Cardiac muscle cell (in vitro differentiated cells and primary cell): ENCODE measurements around the gene ATP6V1F. TPM values are rescaled to one million over a fixed set of nuclear protein-coding genes. Genes with fewer than 3 reads are reported as not detected.
A peak's percentile ranks its signal among the peaks of the same experiment; 100 is the strongest.

Source experiments
- DNase-seq, 2 donors: peaks; one replicate each; pipeline versions ENCODE4 v3.0.0 to v3.0.0-alpha.2; 2010 to 2017; ENCODE audit warnings: low read depth in 1 of 2, low spot score in 1 of 2
- H3K27ac ChIP-seq: fragments of 200-600 bp; sonication (generic); 2 replicates; pipeline ENCODE4 v1.5.1; 2016
- H3K27me3 ChIP-seq: fragments of 200-600 bp; sonication (generic); 2 replicates; pipeline ENCODE4 v1.6.0; 2016; ENCODE audit warnings: control low read depth
- H3K36me3 ChIP-seq: fragments of 200-600 bp; sonication (generic); 2 replicates; pipeline ENCODE4 v1.5.1; 2016; ENCODE audit warnings: control low read depth
- H3K4me1 ChIP-seq: fragments of 200-600 bp; sonication (generic); 2 replicates; pipeline ENCODE4 v1.8.1; 2017; ENCODE audit warnings: low read depth, mild to moderate bottlenecking, mixed run types
- H3K4me3 ChIP-seq: fragments of 200-600 bp; sonication (generic); 2 replicates; pipeline ENCODE4 v1.5.1; 2016; ENCODE audit warnings: mild to moderate bottlenecking
- H3K9me3 ChIP-seq: fragments of 200-600 bp; sonication (generic); 2 replicates; pipeline ENCODE4 v1.5.1; 2017; ENCODE audit warnings: low read depth, mild to moderate bottlenecking, control low read depth
- polyA plus RNA-seq: library from polyadenylated mRNA; unstranded; fragments of >200 nt; fragmentation: Nextera tagmentation; extraction: Ambion mirVana; gene quantifications from 2 replicates; pipeline ENCODE4 v1.2.1, GENCODE V29; 2016
- total RNA-seq: library from RNA; depleted of rRNA; stranded (reverse); fragments of >200 nt; gene quantifications from 2 replicates; pipeline ENCODE4 v1.2.3, GENCODE V29; 2016
- TF ChIP-seq, protein P1 (sequence below): IDR thresholded peaks from 2 replicates; pipeline ENCODE4 v1.5.1; 2012; ENCODE audit warnings: low read depth, mild to moderate bottlenecking, low read length

Gene ATP6V1F
- total and polyA plus RNA-seq, 2 experiments from 2014 or later, result 113 to 284 TPM

DNA sequence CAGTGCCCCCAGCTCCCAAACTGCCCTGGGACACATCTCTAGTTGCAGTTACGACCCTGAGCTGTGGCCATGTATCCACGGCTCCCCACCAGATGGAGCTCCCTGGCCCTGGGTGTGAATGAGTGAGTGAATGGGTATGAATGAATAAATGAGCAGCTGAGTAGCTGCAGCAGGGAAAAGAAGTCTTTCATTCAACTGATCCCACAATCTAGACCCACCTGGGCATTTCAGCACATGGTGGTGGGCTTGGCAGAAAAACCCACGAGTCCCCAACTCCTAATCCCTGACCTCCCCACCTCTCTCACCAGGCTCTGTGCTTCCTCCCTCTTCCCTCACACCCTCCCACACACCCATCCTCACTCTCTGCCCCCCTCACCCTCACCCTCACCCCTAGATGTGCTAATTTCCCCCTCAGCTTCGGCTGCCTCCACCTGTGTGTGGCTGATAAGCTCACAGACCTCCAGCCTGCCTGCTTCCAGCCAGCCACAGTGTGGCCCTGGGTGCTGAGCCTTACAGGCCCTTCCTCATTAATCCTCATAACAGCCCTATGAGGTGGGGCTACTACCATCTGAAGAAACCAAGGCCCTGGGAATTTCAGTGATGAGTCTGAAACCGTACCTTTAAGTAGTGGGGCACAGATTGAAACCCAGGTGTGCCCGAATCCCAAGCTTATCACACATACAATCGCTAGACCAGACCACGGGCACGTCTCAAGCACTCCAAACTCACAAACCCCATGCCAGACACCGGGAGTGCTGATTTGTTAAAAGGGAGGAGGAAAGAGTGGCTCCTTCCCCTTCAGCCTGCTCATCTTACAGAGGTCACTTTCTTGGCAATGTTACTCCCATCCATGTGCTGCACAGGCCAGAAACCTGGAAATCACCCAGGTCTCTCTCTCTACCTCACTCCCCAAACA, 2.2 kb upstream of the ATP6V1F start:
- no peaks in the 10 kb centered on the region for H3K9me3 ChIP-seq
- no peak overlapping the region for H3K4me3 ChIP-seq
- peaks cover 25% of the 10 kb centered on the region for H3K36me3 ChIP-seq
- DNase-seq, result peak in 1 of 2 donors; percentile 63
- H3K27me3 ChIP-seq, result no peaks in the 10 kb centered on the region
- peaks cover 4% of the 10 kb centered on the region for H3K4me1 ChIP-seq
- H3K27ac ChIP-seq, result peak overlapping the region; percentile 79
- TF ChIP-seq, protein P1, sequence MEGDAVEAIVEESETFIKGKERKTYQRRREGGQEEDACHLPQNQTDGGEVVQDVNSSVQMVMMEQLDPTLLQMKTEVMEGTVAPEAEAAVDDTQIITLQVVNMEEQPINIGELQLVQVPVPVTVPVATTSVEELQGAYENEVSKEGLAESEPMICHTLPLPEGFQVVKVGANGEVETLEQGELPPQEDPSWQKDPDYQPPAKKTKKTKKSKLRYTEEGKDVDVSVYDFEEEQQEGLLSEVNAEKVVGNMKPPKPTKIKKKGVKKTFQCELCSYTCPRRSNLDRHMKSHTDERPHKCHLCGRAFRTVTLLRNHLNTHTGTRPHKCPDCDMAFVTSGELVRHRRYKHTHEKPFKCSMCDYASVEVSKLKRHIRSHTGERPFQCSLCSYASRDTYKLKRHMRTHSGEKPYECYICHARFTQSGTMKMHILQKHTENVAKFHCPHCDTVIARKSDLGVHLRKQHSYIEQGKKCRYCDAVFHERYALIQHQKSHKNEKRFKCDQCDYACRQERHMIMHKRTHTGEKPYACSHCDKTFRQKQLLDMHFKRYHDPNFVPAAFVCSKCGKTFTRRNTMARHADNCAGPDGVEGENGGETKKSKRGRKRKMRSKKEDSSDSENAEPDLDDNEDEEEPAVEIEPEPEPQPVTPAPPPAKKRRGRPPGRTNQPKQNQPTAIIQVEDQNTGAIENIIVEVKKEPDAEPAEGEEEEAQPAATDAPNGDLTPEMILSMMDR, result peak; percentile 13

DNA sequence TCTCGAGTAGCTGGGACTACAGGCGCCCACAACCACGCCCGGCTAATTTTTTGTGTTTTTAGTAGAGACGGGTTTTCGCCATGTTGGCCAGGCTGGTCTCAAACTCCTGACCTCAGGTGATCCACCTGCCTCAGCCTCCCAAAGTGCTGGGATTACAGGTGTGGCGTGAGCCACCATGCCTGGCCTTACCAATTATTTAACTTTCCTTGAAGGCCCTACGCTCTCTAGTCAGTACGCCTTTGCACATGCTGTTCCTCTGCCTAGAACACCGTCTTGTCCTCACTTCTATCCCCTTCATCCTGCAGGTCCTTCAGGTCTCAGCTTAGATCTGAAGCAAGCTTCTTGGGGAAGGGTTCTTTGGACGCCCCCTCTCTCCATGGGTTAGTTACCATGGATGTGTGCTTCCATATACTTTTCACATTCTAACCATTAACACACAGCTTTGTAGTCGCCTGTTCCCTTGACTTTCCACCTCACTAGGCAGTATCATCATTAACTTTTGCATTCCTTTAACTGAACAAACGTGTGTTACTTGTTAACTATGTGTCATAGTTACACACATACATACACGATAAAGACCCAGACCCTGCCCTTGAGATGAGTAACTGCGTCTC, 592 bp upstream of the ATP6V1F start:
- no peak for DNase-seq
- H3K4me1 ChIP-seq, result peaks cover 4% of the 10 kb centered on the region
- peak overlapping the region; percentile 63 for H3K4me3 ChIP-seq
- no peaks in the 10 kb centered on the region for H3K9me3 ChIP-seq
- no peak overlapping the region for H3K27ac ChIP-seq
- no peaks in the 10 kb centered on the region for H3K27me3 ChIP-seq
- TF ChIP-seq, protein P1, result no peak
- H3K36me3 ChIP-seq, result peaks cover 8% of the 10 kb centered on the region

DNA sequence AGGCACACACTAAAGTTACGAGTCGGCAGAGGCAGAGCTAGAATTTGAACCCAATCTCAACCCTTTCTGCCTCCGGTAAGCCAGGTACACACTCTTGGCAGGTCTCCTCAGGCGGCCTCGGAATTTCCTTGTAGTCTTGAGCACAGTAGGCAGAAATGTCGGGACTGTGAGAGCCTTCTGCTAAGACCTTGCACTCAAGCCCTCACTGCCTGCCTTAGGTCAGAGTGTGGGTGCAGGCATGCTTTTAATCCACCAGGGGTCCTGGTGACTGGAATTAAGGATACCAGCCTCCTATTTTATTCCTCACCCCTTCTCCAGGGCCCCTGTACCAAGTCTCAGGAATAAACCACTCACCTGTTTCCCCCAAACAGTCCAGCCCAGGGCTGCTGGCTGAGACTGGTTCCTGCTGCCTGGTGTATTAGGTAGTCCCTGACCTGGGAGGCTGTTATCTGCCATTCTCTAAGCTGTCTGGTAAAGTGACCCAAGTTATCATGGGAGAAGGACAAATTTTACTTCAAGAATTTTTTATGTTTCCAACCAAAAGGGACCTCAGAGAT, 855 bp downstream of the ATP6V1F start:
- DNase-seq, result peak; percentile 67 to 77
- peaks cover 12% of the 10 kb centered on the region for H3K4me1 ChIP-seq
- no peaks in the 10 kb centered on the region for H3K9me3 ChIP-seq
- H3K36me3 ChIP-seq, result peaks cover 7% of the 10 kb centered on the region
- H3K27me3 ChIP-seq, result peaks cover 7% of the 10 kb centered on the region
- H3K4me3 ChIP-seq, result peak overlapping the region; percentile 63
- H3K27ac ChIP-seq, result peak overlapping the region; percentile 24
- TF ChIP-seq, protein P1, result peak; percentile 61

DNA sequence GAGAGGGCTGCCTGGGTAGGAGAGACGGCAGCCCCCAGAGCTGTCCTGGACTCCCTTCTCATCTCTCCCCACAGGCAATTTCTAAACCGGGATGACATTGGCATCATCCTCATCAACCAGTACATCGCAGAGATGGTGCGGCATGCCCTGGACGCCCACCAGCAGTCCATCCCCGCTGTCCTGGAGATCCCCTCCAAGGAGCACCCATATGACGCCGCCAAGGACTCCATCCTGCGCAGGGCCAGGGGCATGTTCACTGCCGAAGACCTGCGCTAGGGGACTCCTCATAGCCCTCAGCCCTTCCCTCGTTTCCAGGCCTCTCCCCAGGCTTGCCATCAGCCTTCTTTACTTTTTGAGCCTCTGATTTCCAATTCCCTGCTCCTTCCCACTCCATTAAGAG, 2.6 kb downstream of the ATP6V1F start:
- Histone ChIP-seq H3K9me3 (no peaks in the 10 kb centered on the region), H3K27ac (no peak overlapping the region), H3K27me3 (peaks cover 25% of the 10 kb centered on the region), H3K4me1 (peaks cover 18% of the 10 kb centered on the region), H3K36me3 (no peaks in the 10 kb centered on the region), H3K4me3 (no peak overlapping the region)
- TF ChIP-seq, protein P1, result no peak
- no peak for DNase-seq

DNA sequence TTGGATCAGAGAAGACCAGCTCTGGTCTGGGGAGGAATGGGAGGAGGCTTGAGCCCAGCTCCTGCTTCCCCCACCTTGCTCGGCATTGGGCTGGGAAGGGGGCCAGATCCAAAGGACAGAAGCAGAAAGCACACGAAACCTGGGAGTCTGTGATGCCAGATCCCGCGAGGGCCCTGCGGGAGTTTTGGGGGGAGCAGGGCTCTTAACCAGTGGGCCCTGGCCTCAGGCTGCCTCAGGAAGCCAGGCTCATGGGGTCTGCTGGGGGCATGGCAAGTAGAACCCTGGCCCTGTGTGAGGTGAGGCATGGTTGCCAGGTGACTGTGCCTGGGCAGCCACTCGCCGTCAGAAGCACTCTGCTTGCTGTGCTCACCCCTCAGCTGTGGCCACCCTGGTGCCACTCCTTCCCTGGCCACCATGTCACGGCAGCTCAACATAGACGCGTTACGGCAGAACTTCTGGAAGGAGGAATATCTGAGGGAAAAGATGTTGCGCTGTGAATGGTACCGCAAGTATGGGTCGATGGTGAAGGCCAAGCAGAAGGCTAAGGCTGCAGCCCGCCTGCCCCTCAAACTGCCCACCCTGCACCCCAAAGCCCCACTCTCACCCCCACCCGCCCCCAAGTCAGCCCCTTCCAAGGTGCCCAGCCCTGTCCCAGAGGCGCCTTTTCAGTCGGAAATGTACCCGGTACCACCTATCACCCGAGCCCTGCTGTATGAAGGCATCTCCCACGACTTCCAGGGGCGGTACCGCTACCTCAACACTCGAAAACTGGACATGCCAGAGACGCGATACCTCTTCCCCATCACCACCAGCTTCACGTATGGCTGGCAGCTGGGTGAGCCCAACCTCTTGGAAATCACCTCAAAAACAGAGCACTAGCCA, 3.6 kb downstream of the ATP6V1F start:
- Histone ChIP-seq H3K36me3 (no peaks in the 10 kb centered on the region), H3K9me3 (no peaks in the 10 kb centered on the region)

More for the DNA sequence above, 3.6 kb downstream of the ATP6V1F start:
- peaks cover 35% of the 10 kb centered on the region for H3K27me3 ChIP-seq
- H3K4me1 ChIP-seq, result peaks cover 18% of the 10 kb centered on the region
- H3K27ac ChIP-seq, result no peak overlapping the region
- no peak for DNase-seq
- TF ChIP-seq, protein P1, result no peak
- no peak overlapping the region for H3K4me3 ChIP-seq
